ENCODE measurements around the gene SPOCK1. TPM values are rescaled to one million over a fixed set of nuclear protein-coding genes. Genes with fewer than 3 reads are reported as not detected.

SPOCK1 gene
- polyA plus RNA-seq, 3 donors: 1.8 to 5.7 (median 2.1) TPM

GRCh38 chr5:137250421-137250820, 248.7 kb downstream of the SPOCK1 start:
- H3K9me3 Mint-ChIP-seq: peaks cover 0 to 2% (median 0%) of the 10 kb centered on the region in 7 donors
- Histone ChIP-seq H3K4me2 (replicated peaks; ENCODE audit: extremely low read depth, low read length, poor library complexity, severe bottlenecking) (no peak overlapping the region), H3K4me3 (replicated peaks in 1 of 3; ENCODE audit: low read depth in 2 of 3, low read length in 3 of 3) (no peak overlapping the region), H4K20me1 (ENCODE audit: insufficient read depth, low read length) (no peaks in the 10 kb centered on the region), H3K4me1 (ENCODE audit: control insufficient read depth in 1 of 2, insufficient read depth in 2 of 2, low read length in 2 of 2) (no peaks in the 10 kb centered on the region), H3K9me3 (replicated peaks in 1 of 2; ENCODE audit: control insufficient read depth in 1 of 2, insufficient read depth in 1 of 2, low read length in 2 of 2) (no peaks in the 10 kb centered on the region), H3K9ac (ENCODE audit: insufficient read depth, low read length, poor library complexity, severe bottlenecking) (no peak overlapping the region), H3K27me3 (ENCODE audit: control insufficient read depth in 2 of 2, insufficient read depth in 2 of 2, low read length in 2 of 2) (no peaks in the 10 kb centered on the region), H2AFZ (ENCODE audit: insufficient read depth, low read depth, low read length, poor library complexity, severe bottlenecking) (no peak overlapping the region), H3K27ac (ENCODE audit: low read depth in 1 of 2, low read length in 2 of 2) (no peak overlapping the region), H3K79me2 (ENCODE audit: insufficient read depth, low read length) (no peaks in the 10 kb centered on the region), H3K36me3 (replicated peaks in 1 of 2; ENCODE audit: control insufficient read depth in 1 of 2, insufficient read depth in 2 of 2, low read length in 2 of 2) (no peaks in the 10 kb centered on the region)
- no peak overlapping the region for H3K4me3 Mint-ChIP-seq
- intact Hi-C loops (cut with micrococcal nuclease): no loop called here
- no peak for DNase-seq
- WGBS (ENCODE audit: insufficient coverage): 93% methylated on average over 3 of the region's 6 CpGs
- no peak overlapping the region for H3K27ac Mint-ChIP-seq
- no peaks in the 10 kb centered on the region for H3K4me1 Mint-ChIP-seq
- no peak for TF ChIP-seq CTCF (IDR thresholded peaks at IDR 0.05)
- H3K27me3 Mint-ChIP-seq (ENCODE audit: low read depth in 3 of 3): peaks cover 0 to 6% (median 5%) of the 10 kb centered on the region in 3 donors
- no peaks in the 10 kb centered on the region for H3K36me3 Mint-ChIP-seq

- Histone ChIP-seq H3K4me1 (ENCODE audit: control insufficient read depth in 1 of 2, insufficient read depth in 2 of 2, low read length in 2 of 2) (no peaks in the 10 kb centered on the region), H2AFZ (ENCODE audit: insufficient read depth, low read depth, low read length, poor library complexity, severe bottlenecking) (no peak overlapping the region), H4K20me1 (ENCODE audit: insufficient read depth, low read length) (no peaks in the 10 kb centered on the region), H3K4me3 (replicated peaks in 1 of 3; ENCODE audit: low read depth in 2 of 3, low read length in 3 of 3) (no peak overlapping the region), H3K27ac (ENCODE audit: low read depth in 1 of 2, low read length in 2 of 2) (no peak overlapping the region), H3K36me3 (replicated peaks in 1 of 2; ENCODE audit: control insufficient read depth in 1 of 2, insufficient read depth in 2 of 2, low read length in 2 of 2) (no peaks in the 10 kb centered on the region), H3K4me2 (replicated peaks; ENCODE audit: extremely low read depth, low read length, poor library complexity, severe bottlenecking) (no peak overlapping the region), H3K27me3 (ENCODE audit: control insufficient read depth in 2 of 2, insufficient read depth in 2 of 2, low read length in 2 of 2) (no peaks in the 10 kb centered on the region), H3K9me3 (replicated peaks in 1 of 2; ENCODE audit: control insufficient read depth in 1 of 2, insufficient read depth in 1 of 2, low read length in 2 of 2) (no peaks in the 10 kb centered on the region), H3K79me2 (ENCODE audit: insufficient read depth, low read length) (no peaks in the 10 kb centered on the region), H3K9ac (ENCODE audit: insufficient read depth, low read length, poor library complexity, severe bottlenecking) (no peak overlapping the region)
- DNase-seq: no peak
- peaks cover 0 to 2% (median 0%) of the 10 kb centered on the region in 7 donors for H3K9me3 Mint-ChIP-seq
- no CpG with 5 or more reads among the region's 3 CpGs for WGBS (ENCODE audit: insufficient coverage)
- TF ChIP-seq CTCF (IDR thresholded peaks at IDR 0.05): no peak
- peaks cover 2 to 7% (median 4%) of the 10 kb centered on the region in 3 donors for H3K27me3 Mint-ChIP-seq (ENCODE audit: low read depth in 3 of 3)
- no peaks in the 10 kb centered on the region for H3K36me3 Mint-ChIP-seq
- H3K4me3 Mint-ChIP-seq: no peak overlapping the region
- intact Hi-C loops (cut with micrococcal nuclease): no loop called here
- H3K27ac Mint-ChIP-seq: no peak overlapping the region
- H3K4me1 Mint-ChIP-seq: no peaks in the 10 kb centered on the region
Measured at GRCh38 chr5:137248527-137248926, 250.6 kb downstream of the SPOCK1 start.
